ENCODE results near the gene KNDC1. TPM values are rescaled to one million over a fixed set of nuclear protein-coding genes. Genes with fewer than 3 reads are reported as not detected.

The KNDC1 gene
- total and polyA plus RNA-seq, 2 of the 13 experiments (the other 11 are each of a cell fraction or from before 2014, with no cell fraction given), result 0.69 TPM; not detected in 1

- Histone ChIP-seq H3K36me3 (replicated peaks in 1 of 2; ENCODE audit: control insufficient read depth in 1 of 2, insufficient read depth in 2 of 2, low read length in 2 of 2) (no peaks in the 10 kb centered on the region), H3K9me3 (ENCODE audit: low read length) (no peaks in the 10 kb centered on the region), H2AFZ (ENCODE audit: low read length) (no peak overlapping the region), H3K27ac (ENCODE audit: extremely low read length, insufficient read depth, low read length) (no peak overlapping the region), H3K4me1 (ENCODE audit: insufficient read depth, low read length) (no peaks in the 10 kb centered on the region), H4K20me1 (ENCODE audit: insufficient read depth, low read length) (peaks cover 5% of the 10 kb centered on the region; the same call in 1 of the 2 replicates), H3K4me3 (replicated peaks in 1 of 3; ENCODE audit: insufficient read depth in 1 of 3, low read depth in 2 of 3, low read length in 3 of 3) (no peak overlapping the region), H3K27me3 (ENCODE audit: control insufficient read depth in 1 of 2, insufficient read depth in 2 of 2, low read length in 2 of 2) (peaks cover 4 to 44% of the 10 kb centered on the region in 2 experiments), H3K9ac (ENCODE audit: insufficient read depth, low read depth, low read length) (no peak overlapping the region), H3K79me2 (ENCODE audit: insufficient read depth, low read length) (no peaks in the 10 kb centered on the region), H3K4me2 (ENCODE audit: low read depth, low read length) (no peak overlapping the region)
- intact Hi-C loops (cut with micrococcal nuclease; ENCODE audit: unreplicated experiment), result no loop called here
- no peak for TF ChIP-seq SALL2 (CRISPR knock-in tag; IDR thresholded peaks at IDR 0.05)
- TF ChIP-seq ZNF331 (CRISPR knock-in tag; IDR thresholded peaks at IDR 0.05), result no peak
- ATAC-seq (no peak), DNase-seq (ENCODE audit: low spot score) (no peak), FAIRE-seq (no peak)
- no TSS peak for BruUV-seq (replicated peaks)
- ChIA-PET POLR2A (no interaction called here), CTCF (ENCODE audit: low intra/inter-chr PET ratio, low total read pairs) (no interaction called here)
- in situ Hi-C loops (cut with HindIII; ENCODE audit: extremely low pct_ligation_motif_present, low pct_unique_long_range_greater_than_20kb), result no loop called here
- 31% methylated on average over 14 of the region's 27 CpGs for WGBS (ENCODE audit: low lambda C conversion rate)
Observed at GRCh38 chr10:133141958-133142340, 18.1 kb upstream of the KNDC1 start.

- TF ChIP-seq PHF21A (CRISPR knock-in tag; IDR thresholded peaks at IDR 0.05), result no peak
- no peak for TF ChIP-seq HIVEP1 (CRISPR knock-in tag; IDR thresholded peaks at IDR 0.05)
- no peak for TF ChIP-seq ZNF354B (CRISPR knock-in tag; IDR thresholded peaks at IDR 0.05)
- TF ChIP-seq HMGA1 (CRISPR knock-in tag; conservative IDR thresholded peaks at IDR 0.05), result no peak
- no peak for TF ChIP-seq ZNF781 (CRISPR knock-in tag; IDR thresholded peaks at IDR 0.05; ENCODE audit: borderline replicate concordance, not compliant biosample characterization)
- TF ChIP-seq HINFP (CRISPR knock-in tag; IDR thresholded peaks at IDR 0.05; ENCODE audit: low read depth), result no peak
- POLR2A ChIA-PET, result no interaction called here
- in situ Hi-C loops (cut with HindIII; ENCODE audit: extremely low pct_ligation_motif_present, low pct_unique_long_range_greater_than_20kb), result no loop called here
Observed at GRCh38 chr10:133142523-133143199, 17.4 kb upstream of the KNDC1 start.

More at GRCh38 chr10:133142523-133143199, 17.4 kb upstream of the KNDC1 start:
- Histone ChIP-seq H3K4me3 (replicated peaks in 1 of 3; ENCODE audit: insufficient read depth in 1 of 3, low read depth in 2 of 3, low read length in 3 of 3) (no peak overlapping the region), H3K27ac (ENCODE audit: extremely low read length, insufficient read depth, low read length) (no peak overlapping the region), H4K20me1 (ENCODE audit: insufficient read depth, low read length) (peaks cover 5% of the 10 kb centered on the region; the same call in 1 of the 2 replicates), H3K9ac (ENCODE audit: insufficient read depth, low read depth, low read length) (no peak overlapping the region), H3K27me3 (ENCODE audit: control insufficient read depth in 1 of 2, insufficient read depth in 2 of 2, low read length in 2 of 2) (peaks cover 4 to 44% of the 10 kb centered on the region in 2 experiments), H3K9me3 (ENCODE audit: low read length) (no peaks in the 10 kb centered on the region), H3K4me2 (ENCODE audit: low read depth, low read length) (no peak overlapping the region), H2AFZ (ENCODE audit: low read length) (no peak overlapping the region), H3K4me1 (ENCODE audit: insufficient read depth, low read length) (no peaks in the 10 kb centered on the region), H3K79me2 (ENCODE audit: insufficient read depth, low read length) (no peaks in the 10 kb centered on the region), H3K36me3 (replicated peaks in 1 of 2; ENCODE audit: control insufficient read depth in 1 of 2, insufficient read depth in 2 of 2, low read length in 2 of 2) (no peaks in the 10 kb centered on the region)
- BruUV-seq (replicated peaks), result no TSS peak
- intact Hi-C loops (cut with micrococcal nuclease; ENCODE audit: unreplicated experiment), result no loop called here
- 43% methylated on average over 24 of the region's 24 CpGs for WGBS (ENCODE audit: low lambda C conversion rate)
- DNase-seq (ENCODE audit: low spot score) (no peak), FAIRE-seq (no peak), ATAC-seq (no peak)
- CTCF ChIA-PET (ENCODE audit: low intra/inter-chr PET ratio, low total read pairs), result no interaction called here

All from HepG2 (cell line).